GM19239 (cell line): ENCODE measurements around the gene AGMO.

Source experiments
- DNase-seq: peaks from one replicate; pipeline ENCODE4 v3.0.0; 2011; ENCODE audit warnings: low spot score; ENCODE audit not compliant: insufficient read length
- FAIRE-seq: peaks from 2 replicates; lab custom pipeline; 2011; peaks lifted over from hg19 to GRCh38; lab: Jason Lieb, UNC

AGMO gene

DNA sequence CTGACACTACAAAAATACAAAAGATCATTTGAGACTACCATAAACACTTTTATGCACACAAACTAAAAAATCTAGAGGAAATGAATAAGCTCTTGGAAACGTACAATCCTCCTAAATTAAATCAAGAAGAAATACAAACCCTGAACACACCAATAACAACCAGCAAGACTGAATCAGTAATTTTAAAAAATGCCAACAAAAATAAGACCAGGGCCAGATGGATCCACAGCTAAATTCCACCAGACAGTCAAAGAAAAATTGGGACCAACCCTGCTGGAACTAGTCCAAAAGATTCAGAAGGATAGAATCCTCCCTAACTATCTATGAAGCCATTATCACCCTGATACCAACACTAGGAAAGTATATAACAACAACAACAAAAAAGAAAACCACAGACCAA, 277.4 kb downstream of the AGMO start:
- DNase-seq: no peak
- FAIRE-seq: no peak

DNA sequence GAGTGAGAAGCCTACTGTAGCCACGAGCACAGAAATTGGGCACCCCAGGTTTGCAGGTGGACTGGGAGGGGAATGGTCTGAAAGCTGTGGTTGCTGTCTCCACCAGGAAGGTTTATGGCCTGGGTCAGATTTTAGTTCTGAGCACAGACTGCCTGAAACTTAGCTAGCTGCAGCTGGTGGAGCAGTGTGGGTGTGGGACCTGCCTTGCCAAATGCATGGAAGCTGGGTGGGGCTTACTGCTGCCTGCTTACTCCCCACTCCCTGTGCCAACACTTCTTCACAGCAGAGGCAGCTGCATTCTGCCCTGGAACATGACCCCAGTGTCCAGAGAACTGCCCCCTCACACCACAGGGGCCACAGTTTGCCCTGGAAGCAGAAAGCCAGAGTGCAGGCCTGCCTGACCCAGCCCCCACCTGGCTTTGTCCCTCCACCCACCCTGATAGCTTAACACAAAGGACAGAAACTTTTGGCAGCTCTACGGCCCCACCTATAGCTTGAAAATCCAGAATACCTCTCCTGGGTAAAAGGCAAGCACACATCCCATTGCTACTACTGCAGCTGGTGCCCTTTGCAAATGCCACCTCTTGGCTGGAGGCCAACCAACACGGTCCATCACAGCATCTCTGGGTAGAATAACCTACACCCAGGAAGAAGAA, 281.6 kb downstream of the AGMO start:
- DNase-seq: no peak
- FAIRE-seq: no peak

DNA sequence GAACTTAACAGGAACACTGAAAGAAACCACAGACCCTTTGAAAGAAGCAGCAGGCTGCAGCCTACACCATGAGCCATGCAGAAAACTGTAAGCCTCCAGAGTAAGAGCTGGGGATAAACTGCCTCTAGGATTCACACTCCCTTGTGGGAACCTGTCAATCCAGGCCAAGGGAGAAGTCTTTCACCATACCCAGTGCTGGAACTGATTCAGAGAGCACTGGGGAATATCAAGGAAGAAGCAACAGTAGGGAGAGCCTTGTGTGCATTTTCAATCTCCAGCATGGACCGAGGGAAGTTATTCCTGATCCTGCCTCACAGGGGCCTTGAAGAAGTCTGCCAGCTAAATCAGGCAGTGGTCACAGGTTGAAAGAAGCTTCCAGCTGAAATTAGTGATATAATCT, 282.2 kb downstream of the AGMO start:
- no peak for DNase-seq
- FAIRE-seq: no peak

DNA sequence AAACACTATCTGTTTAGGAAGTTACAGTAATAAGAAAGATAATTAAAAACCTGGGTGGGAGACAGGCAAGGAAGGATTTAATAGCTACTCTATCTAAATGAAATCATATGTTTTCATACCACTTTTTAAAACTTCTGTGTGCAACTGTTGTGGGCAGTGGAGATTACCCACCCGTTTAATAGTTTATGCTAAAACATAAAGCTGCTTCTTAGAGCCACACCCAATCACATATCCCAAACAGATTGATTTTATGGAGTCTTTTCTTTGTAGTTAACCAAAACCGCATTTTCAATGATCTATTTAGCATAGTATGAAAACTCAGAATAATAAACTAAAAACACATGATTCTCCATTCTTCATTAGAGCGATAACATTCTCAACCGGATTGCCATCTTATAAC, 304.1 kb downstream of the AGMO start:
- FAIRE-seq (no peak), DNase-seq (no peak)

DNA sequence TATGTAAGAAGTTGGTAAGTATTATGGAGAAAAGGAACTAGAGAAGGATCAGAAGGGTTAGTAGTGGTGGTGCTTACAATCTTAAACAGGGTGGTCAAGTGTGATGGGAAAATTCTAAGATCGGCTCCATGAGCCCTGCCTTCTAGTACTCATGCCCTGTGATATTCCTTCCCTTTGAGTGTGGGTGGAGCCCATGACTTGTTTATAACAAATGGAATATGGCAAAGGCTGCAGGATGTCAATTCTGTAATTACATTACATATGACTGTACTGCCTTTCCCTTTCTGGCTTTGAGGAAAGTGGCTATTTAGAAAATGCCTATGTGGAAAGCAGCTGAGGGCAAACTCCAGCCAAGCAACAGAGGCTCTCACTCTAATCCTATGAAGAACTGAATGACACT, 309.6 kb downstream of the AGMO start:
- no peak for DNase-seq
- no peak for FAIRE-seq

DNA sequence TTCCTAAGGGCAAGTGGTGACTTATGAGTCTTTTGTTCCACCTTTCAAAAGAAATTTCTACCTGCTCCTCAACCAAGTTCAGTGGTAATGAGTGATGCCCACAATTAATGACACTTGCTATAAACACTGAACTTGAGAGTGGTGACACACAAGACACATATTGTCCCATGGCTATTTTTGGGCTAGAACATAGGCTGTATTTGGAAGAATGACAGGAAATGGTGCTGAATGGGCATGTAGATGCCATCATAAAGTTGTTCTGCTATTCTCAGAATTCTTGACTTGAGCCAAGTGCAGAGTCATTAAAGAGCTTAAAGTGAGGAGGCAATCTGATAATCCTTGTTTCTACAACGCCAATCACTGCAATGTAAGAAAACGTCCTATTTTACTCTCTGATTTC, 313.3 kb downstream of the AGMO start:
- FAIRE-seq (no peak), DNase-seq (no peak)

DNA sequence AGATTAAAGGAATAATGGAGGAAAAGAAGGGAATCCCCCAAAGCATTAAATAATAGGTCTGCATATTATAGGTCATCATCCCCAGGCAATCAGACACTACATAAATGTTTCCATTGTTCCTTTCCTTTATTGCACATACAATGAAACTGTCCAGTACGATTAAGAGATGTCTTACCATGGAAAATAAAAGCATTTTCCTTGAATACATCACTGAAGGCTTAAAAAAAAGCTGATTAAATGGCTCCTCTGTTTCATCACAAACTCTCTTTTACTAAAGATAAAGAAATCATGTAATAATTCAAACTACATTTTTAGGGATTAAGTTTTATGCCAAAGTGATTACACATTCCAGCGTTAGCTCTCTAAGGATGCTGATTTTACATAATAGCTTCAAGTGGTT, 316.0 kb downstream of the AGMO start:
- no peak for FAIRE-seq
- DNase-seq: no peak

DNA sequence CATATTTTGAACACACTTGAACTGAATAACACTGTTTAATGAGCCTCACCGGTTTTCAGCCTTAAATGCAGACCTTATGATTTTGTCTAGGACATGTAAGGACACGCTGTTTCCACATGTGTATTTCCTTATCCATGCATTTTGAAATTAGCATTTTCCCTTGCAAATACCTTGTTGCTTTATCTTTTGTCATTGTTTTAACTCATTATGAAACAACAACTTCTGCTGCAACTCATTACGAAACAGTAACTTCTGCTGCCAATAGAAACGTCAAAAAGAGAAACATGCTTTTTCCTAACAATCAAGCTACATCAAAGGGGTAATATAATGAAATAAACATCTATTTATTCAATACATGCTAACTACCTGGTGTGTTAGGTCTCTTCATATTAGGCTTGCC, 322.0 kb downstream of the AGMO start:
- DNase-seq: no peak
- no peak for FAIRE-seq

DNA sequence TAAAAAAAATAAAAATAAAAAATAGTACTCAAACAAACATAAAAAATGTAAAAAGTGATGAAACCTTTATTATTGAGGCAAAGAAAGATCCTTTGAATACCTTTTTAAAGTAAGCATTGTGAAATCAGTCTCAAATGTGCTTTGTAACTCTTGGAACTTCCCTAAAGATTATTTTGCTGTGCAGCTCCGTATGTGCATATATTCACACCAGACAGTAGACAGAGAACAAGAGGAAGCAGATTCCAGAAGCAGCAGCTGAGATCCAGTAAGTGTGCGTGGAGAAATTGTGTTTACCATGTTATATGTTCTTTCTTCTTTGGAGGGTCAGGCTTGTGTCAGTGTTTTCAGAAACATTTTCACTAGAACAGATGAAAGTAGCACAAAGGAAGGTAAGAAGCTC, 324.9 kb downstream of the AGMO start:
- FAIRE-seq (no peak), DNase-seq (no peak)

DNA sequence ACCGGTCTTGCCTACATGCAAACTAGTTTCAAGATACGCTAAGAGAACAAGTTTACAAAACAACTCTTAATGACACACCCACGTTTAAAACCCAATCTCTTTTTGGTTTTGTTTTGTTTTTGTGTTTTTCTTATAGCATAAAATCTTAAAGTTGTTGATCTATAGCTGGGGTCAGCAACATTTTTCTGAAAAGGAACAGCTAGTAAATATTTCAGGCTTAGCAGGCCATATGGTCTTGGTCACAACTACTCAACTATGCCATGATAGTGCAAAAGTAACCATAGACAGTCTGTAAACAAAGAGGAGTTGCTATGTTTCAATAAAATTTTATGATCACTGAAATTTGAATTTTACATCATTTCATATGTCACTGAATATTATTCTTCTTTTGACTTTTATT, 327.4 kb downstream of the AGMO start:
- FAIRE-seq (no peak), DNase-seq (no peak)

DNA sequence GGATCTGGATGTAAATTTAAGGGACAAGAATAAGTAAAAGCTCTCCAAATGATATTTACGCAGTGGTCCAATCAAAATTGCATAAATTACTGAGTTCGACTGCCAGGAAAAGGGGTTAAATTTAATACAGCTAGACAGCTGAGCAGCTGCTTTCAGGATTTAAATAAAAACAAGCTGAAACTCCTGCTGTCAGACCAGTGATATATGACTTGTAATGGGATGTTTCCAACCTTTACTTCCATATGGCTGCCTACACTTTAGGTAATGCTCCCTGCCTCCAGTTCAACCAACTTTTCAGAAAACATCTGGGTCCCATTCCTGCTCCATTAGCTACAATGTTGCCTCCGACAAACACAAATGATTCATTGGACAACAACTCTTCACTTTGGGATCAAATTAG, 333.0 kb downstream of the AGMO start:
- no peak for FAIRE-seq

DNA sequence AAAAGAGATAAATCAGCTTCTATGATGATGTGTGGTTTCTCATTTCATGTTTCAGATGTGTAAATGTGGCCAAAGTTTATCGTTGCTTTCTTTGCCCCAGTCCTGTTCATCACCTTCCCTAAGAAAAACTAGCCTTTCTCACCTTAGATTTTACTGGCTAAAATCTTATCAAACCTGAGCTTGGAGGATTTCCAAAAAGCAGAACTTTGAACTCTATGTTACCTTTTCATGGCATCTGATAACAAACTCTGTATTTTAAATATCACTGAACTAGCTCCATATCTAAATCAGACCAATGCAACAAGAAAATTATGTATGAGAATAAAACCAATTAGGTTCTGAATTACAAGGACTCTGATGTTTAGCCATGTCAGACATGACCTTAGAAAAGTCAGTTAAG, 335.8 kb downstream of the AGMO start:
- FAIRE-seq: no peak
- no peak for DNase-seq

More for the DNA sequence above, 333.0 kb downstream of the AGMO start:
- DNase-seq: no peak

DNA sequence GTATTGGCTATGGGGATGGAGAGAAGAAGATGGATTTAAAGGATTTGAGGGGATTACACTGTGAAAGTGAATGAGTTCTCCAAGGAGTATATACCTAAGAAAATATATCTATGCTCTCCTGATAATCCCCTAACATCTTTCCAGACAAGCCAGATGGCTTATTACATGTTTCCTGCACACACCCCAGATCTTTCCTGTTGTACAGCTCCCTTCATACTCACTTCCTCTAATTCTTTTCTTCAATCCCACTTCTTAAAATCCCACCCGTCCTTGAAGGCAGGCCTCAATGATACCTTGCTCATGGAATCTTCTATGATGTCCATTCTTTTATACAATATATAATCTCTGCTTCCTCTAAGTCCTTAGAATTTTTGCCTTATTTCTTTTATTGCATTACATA, 342.1 kb downstream of the AGMO start:
- DNase-seq (no peak), FAIRE-seq (no peak)

DNA sequence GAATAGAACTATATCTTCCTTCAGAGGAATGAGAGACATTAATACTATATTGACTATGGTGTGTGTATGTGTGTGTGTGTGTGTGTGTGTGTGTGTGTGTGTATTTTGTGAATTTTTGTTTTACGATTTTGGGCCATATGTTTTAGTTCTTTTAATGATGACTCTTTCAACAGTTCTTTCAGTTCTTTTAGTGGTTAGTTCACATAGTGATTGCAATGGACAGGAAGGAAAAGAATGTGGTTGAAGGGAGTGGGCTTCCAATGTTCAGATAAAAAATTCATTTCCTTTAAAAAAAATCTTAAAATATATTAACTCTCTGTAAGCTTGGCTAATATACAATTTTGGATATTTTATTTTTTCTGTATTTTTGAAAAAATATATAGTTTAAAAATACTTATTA, 343.6 kb downstream of the AGMO start:
- DNase-seq (no peak), FAIRE-seq (no peak)

DNA sequence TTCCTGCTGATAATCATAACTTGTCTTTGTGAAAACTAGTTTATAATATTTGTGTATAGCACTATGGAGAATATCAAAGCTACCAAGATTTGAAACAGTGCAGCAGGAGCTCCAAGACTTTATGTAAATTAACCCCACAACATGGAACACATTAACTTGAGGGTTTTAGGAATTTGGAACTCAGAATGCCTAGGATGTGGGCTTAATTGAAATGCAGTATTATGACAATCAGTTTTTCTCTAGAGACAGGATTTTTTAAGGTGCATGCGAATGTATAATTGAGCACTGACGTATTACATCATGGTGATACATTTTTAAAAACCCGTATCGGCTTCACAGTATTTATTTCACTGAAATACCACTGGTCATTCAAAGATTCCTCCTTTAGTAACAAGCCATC, 346.2 kb downstream of the AGMO start:
- DNase-seq (no peak), FAIRE-seq (no peak)

DNA sequence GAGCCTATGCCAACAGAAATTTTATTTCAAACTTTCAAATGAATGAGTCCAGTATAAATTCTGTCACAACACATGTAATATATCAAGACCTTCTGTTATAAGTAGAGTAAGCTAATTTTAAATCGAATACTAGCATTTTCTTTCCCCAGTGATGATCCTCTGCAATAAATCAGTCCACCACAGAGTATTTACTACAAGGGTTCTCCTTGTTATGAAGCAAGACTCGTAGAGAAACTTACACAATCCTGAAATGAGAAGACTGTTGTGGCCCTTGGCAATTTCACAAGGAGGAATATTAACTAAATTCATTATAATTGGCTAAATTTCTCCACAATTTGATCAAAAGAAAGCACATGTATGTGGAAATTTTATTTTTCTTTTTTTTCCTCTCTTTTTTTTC, 346.8 kb downstream of the AGMO start:
- FAIRE-seq (no peak), DNase-seq (no peak)

DNA sequence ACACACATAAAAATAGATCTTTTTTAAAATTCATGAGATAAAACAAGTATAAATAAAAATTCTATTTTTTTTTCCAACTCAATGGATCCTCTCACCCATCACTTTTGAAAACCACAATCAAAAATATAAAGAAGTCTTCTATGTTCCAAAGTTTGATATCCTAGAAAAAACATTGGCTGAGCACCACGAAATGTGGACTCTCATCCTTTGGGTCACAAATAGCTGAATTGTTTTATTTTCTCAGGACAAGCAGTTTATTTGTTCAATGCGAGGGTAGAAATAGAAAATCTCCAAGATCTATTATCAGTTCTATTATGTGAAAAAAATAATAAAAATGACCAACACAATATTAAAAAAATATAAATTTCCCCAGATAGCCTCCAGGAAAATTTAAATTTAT, 348.7 kb downstream of the AGMO start:
- DNase-seq (no peak), FAIRE-seq (no peak)

DNA sequence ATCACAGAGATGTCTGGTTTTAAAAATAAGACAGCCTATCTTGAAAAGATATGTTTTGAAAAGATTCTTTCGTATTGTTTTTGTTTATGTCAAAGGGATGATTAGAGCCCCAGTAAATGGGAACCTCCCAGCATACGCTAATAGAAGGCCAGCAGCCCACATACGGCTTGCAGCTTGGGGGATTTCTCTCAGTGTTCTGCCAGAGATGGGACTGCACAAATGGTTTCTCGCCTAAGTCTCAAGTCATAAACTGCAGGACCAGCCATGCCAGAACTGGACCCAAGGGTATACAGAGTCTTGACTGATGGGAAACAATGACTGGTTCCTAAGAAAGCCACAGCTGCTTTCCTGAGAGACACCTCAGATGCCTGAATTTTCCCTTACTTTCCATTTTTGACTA, 352.4 kb downstream of the AGMO start:
- DNase-seq: no peak
- FAIRE-seq: no peak

DNA sequence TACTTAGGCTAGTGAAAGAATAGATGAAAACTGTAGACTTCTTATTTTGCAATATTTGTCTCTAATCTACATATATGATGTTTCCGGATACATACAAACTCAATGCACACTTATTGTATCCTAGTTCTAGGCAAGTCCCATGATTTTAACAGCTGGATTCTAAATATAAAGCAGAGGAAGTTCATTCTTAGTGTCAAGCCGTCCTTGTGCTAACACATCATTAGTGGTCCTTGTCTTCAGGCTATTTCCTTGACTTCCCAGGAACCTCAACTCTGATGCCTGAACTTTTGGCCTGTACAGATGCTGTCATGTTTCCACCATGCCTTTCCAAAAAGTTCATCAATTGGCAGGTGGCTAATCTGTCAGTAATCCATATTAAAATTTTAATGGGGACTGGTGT, 357.4 kb downstream of the AGMO start:
- no peak for DNase-seq
- FAIRE-seq: no peak

DNA sequence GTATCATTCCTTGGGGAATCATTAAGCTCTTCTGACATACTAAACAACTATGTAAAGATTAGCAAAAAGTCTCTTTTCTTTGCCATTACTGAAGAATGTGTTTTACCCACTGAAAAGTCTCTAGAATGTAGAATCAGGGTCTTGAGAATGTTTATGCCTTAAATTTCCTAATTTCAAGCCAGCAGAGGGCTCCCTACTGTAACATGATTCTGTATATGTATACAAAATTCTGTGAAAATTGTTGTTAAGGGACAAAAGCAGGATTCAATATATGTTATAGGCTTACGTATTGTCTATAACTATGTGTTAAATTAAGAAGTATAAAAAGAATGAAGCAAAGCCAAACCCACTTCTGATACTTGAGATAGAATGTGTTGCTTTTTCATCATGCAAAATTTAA, 362.3 kb downstream of the AGMO start:
- no peak for DNase-seq
- no peak for FAIRE-seq

DNA sequence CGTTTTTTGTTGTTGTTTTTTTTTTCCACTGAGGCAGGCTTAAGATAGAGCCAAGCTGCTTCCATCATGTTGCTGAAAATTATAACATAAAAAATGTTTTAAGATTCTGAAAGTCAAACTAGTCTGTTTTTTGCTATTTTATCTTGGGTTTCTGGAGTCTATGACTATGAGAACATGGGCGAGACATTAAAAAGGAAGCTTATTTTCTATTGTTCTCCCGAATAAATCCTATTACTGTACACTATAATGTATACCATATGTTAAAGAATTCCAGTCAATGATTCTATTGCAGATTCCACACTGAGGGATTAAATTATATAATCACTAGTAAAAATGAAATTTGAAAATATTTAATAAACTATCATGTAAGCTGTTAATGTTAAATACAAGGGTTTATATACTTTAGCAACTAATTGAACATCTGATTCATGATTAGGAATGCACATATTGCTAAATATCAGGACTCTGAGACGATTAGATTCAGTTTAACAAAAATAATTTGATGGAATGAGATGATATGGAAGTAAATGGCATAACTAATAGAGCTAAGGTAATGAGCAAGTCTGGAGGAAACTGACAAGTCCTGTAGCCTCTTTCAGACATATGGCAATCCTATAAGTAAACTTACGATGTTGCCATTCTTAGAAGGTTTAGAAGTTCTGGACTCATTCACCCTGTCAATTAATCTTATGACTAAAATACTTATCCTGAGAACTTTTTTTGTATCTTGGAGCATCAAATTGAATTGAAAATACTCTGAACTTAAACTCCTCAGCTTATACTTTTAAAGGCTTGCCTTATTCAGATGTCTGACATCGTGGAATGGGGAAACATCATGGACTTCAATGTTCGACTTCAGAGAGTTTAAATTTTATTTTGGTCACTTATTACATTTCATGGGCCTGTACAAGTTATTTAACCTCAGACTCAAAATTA, 364.5 kb downstream of the AGMO start:
- DNase-seq (no peak), FAIRE-seq (no peak)

DNA sequence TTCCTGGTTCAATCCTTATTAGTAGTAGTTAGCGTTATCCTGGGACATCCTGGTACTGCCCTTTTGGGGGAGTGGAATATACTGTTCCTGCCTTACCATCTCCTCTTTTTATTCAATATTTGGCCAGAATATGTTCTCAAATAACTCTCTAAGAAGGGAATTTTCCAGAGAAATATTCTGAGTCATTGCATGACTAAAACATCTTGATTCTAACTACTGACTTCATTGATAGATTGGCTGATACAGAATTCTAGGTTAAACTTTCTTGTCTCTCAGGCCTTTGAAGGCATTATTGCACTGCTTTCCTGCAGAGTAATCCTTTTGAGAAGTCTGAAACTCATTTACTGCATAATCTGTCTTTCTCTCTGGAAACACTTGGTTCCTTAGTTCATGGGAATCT, 383.8 kb downstream of the AGMO start:
- DNase-seq (no peak), FAIRE-seq (no peak)
